Measurements from ENCODE around the gene KLK13.

- TF ChIP-seq CTCF (IDR thresholded peaks at IDR 0.05 in 8 of 11, conservative IDR thresholded peaks at IDR 0.05 in 3 of 11) (no peak), POLR2AphosphoS5 (IDR thresholded peaks at IDR 0.05) (no peak), POLR2A (IDR thresholded peaks at IDR 0.05) (no peak)
These were observed 1.2 kb downstream of the KLK13 start for GRCh38 chr19:51063664-51064063.
